Lung (tissue), 12 donors: ENCODE data around the gene FSCN2. TPM values are rescaled to one million over a fixed set of nuclear protein-coding genes. Genes with fewer than 3 reads are reported as not detected.
A peak's percentile ranks its signal among the peaks of the same experiment; 100 is the strongest.

Experiments
- ATAC-seq: fragments of 200-7000 bp; cut with Tn5 transposase; one replicate; pipeline ENCODE4 v1.9.1; 2020; ENCODE audit warnings: moderate number of reproducible peaks; ENCODE audit not compliant: insufficient read depth, low FRiP score
- DNase-seq, 3 donors: peaks; one replicate each; pipeline ENCODE4 v3.0.0-alpha.2; 2013 to 2017
- H3K27ac ChIP-seq, 2 donors: one replicate each; pipeline ENCODE4 v1.5.1; 2013; ENCODE audit warnings: mild to moderate bottlenecking in 2 of 2, moderate library complexity in 2 of 2, control low read depth in 1 of 2, inconsistent platforms in 1 of 2, low read depth in 1 of 2, low read length in 1 of 2
- H3K27me3 ChIP-seq, 3 donors: one replicate each; pipeline ENCODE4 v1.5.1; 2013; ENCODE audit warnings: low read length in 2 of 3; ENCODE audit not compliant: control insufficient read depth in 3 of 3, insufficient read depth in 3 of 3
- H3K36me3 ChIP-seq, 4 donors: one replicate each; pipeline ENCODE4 v1.5.1; 2013; ENCODE audit warnings: low read length in 4 of 4, mild to moderate bottlenecking in 1 of 4, moderate library complexity in 1 of 4; ENCODE audit not compliant: control insufficient read depth in 4 of 4, insufficient read depth in 4 of 4
- H3K4me1 ChIP-seq, 5 donors: one replicate each; pipeline ENCODE4 v1.5.1; 2013; ENCODE audit warnings: low read length in 5 of 5, mild to moderate bottlenecking in 2 of 5, moderate library complexity in 1 of 5; ENCODE audit not compliant: control insufficient read depth in 5 of 5, insufficient read depth in 5 of 5
- H3K4me3 ChIP-seq: one replicate; pipeline ENCODE4 v1.5.1; 2013; ENCODE audit warnings: mild to moderate bottlenecking, control low read depth, moderate library complexity
- H3K9ac ChIP-seq, 2 donors: one replicate each; pipeline ENCODE4 v1.5.1; 2013; ENCODE audit warnings: low read length in 2 of 2, control low read depth in 1 of 2; ENCODE audit not compliant: insufficient read depth in 1 of 2
- H3K9me3 ChIP-seq, 4 donors: one replicate each; pipeline ENCODE4 v1.5.1; 2013; ENCODE audit warnings: low read length in 3 of 4, mild to moderate bottlenecking in 1 of 4, moderate library complexity in 1 of 4; ENCODE audit not compliant: control insufficient read depth in 4 of 4, insufficient read depth in 3 of 4
- CTCF ChIP-seq: IDR thresholded peaks from 2 replicates; pipeline ENCODE4 v1.5.1; 2012; ENCODE audit warnings: mild to moderate bottlenecking; ENCODE audit errors: control extremely low read depth, extremely low read depth
- WGBS, 2 donors: extraction: QIAGEN DNeasy Blood & Tissue Kit; methylation state at CpG; one replicate each; pipeline ENCODE4 v1.1.7; 2013; 5-methylcytosine and 5-hydroxymethylcytosine counted together
- polyA plus RNA-seq, 2 donors: library from polyadenylated mRNA; stranded (reverse); fragments of 200-250 nt; gene quantifications; one replicate each; pipeline ENCODE4 v1.2.1, GENCODE V29; 2013
- total RNA-seq, 2 donors: library from RNA; depleted of rRNA in 1 of 2; stranded (reverse); fragments of >200 nt in 1 of 2; gene quantifications; one replicate each; pipeline ENCODE4 v1.2.1, GENCODE V29; 2014 to 2021
- donor health status: control.
- donor health status: control.
- donor health status: Bipolar disorder and iron deficiency.
- donor health status: healthy.
- donor health status: DM: yes; HTN: yes; CAD: no.

The FSCN2 gene
- total and polyA plus RNA-seq, 4 donors: 0.46 to 3.9 (median 1.9) TPM

DNA sequence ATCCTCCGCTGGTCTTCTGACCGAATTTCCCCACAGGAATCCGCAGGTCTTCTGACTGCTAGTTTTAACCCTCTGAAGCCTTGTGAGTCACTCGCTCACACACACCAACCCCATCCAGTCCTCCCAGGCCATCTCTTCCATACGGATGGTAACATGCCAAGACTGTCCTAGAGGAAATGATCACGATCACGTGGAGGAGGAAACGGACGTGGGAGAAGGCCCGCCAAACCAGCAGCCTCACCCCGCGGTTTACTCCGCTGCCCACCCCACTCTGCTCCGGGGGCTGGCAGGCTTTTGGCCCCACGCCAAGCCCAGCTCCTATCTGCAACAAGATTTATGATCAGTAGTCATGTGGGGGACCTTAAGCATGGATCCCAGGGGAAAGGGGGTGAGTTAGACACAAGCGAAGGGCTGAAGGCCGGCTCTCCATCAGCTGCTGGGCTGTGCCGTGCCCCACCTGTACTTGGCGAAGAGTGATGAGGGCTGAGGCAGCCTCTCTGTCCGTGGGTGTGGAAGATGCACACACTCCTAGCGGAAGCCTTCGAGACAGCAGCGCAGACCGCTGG, 25.5 kb downstream of the FSCN2 start:
- WGBS, 2 donors: 15 to 22% methylated on average over 24 of the region's 24 CpGs
- Histone ChIP-seq H3K36me3 (peaks cover 0 to 36% (median 14%) of the 10 kb centered on the region in 4 donors), H3K4me3 (no peak overlapping the region), H3K27me3 (no peaks in the 10 kb centered on the region), H3K9me3 (no peaks in the 10 kb centered on the region), H3K9ac (peak overlapping the region in 1 of 2 donors; percentile 29), H3K4me1 (peaks cover 0 to 22% (median 5%) of the 10 kb centered on the region in 5 donors), H3K27ac (peak overlapping the region; percentile 83 to 87)
- no peak for TF ChIP-seq CTCF
- peak; percentile 23 to 44 (median 34) for DNase-seq
- ATAC-seq: no peak

DNA sequence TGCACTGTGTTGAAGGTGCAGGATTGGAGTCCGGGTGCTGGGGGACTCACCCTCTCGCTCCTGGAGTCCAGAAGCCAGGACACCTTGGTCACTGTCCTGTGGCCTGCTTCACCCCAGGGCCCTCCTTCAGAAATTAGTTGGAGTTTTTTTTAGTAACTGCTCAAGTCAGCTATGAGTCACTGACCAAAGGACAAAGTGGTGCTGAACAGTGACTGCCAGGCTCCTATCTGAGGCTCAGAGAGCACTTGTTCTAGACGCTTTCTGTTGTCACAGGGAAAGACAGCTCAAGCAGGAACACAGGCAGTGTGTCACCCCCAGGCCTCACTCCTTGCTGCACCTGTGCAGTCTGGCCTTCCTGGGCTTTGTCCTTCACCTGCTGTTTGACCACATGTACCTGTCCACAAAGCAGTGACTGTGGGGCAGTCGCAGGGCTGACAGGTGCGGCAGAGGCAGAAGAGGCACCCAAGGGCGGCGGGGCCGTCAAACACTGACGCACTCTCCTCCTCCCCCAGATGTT, 28.1 kb downstream of the FSCN2 start:
- H3K27ac ChIP-seq: peak overlapping the region in 1 of 2 donors; percentile 64
- no peak overlapping the region for H3K4me3 ChIP-seq
- no peak overlapping the region for H3K9ac ChIP-seq
- H3K4me1 ChIP-seq: peaks cover 0 to 17% (median 1%) of the 10 kb centered on the region in 5 donors
- H3K27me3 ChIP-seq: no peaks in the 10 kb centered on the region
- peaks cover 0 to 35% (median 12%) of the 10 kb centered on the region in 4 donors for H3K36me3 ChIP-seq
- no peak for DNase-seq
- ATAC-seq: no peak
- no peaks in the 10 kb centered on the region for H3K9me3 ChIP-seq
- no peak for TF ChIP-seq CTCF
- WGBS, 2 donors: 88 to 92% methylated on average over 9 of the region's 9 CpGs

DNA sequence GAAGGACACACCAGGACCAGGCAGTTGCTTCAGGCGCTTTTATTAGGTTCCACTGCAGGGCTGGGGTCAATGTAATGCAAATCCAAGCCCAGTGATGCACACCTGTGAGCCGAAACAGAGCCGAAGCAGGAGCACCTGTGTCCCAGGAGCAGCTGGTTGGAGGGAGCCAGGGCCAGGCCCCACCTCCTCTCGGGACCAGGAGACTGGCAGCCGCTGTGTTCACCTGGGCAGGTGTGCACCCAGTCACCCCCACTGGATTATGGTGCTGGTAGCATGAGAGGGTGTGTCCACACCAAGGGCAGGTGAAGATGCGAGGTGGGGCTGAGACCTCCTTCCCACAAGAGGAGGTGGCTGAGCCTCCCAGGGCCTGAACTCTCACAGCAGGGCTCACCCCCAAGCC, 28.7 kb downstream of the FSCN2 start:
- WGBS, 2 donors: 96 to 97% methylated on average over 6 of the region's 6 CpGs
- Histone ChIP-seq H3K36me3 (peaks cover 0 to 38% (median 14%) of the 10 kb centered on the region in 4 donors), H3K27ac (peak overlapping the region in 1 of 2 donors; percentile 58)

More for the DNA sequence above, 28.7 kb downstream of the FSCN2 start:
- peaks cover 0 to 15% (median 0%) of the 10 kb centered on the region in 5 donors for H3K4me1 ChIP-seq
- H3K27me3 ChIP-seq: no peaks in the 10 kb centered on the region
- ATAC-seq (no peak), DNase-seq (no peak)
- H3K9me3 ChIP-seq: no peaks in the 10 kb centered on the region
- no peak for TF ChIP-seq CTCF
- no peak overlapping the region for H3K9ac ChIP-seq
- H3K4me3 ChIP-seq: no peak overlapping the region
